Osteocyte (in vitro differentiated cells): ENCODE data around the gene ACO1. TPM values are rescaled to one million over a fixed set of nuclear protein-coding genes. Genes with fewer than 3 reads are reported as not detected.
A peak's percentile ranks its signal among the peaks of the same experiment; 100 is the strongest.
"Not testable (repeated sequence)": the region's sequence is repeated elsewhere in the genome, so short reads cannot be mapped to it uniquely, and the experiment has no call there.

Experiments used
- DNase-seq: peaks from one replicate; pipeline ENCODE4 v3.0.0; 2021; ENCODE audit warnings: mixed read lengths; ENCODE audit not compliant: unreplicated experiment; ENCODE audit errors: extremely low spot score
- H3K27ac Mint-ChIP-seq: one replicate; pipeline ENCODE4 v1.8.0; 2021; ENCODE audit warnings: mild to moderate bottlenecking, mixed read lengths; ENCODE audit not compliant: unreplicated experiment
- H3K27me3 Mint-ChIP-seq: one replicate; pipeline ENCODE4 v1.8.0; 2021; ENCODE audit warnings: mixed read lengths; ENCODE audit not compliant: unreplicated experiment
- H3K36me3 Mint-ChIP-seq: one replicate; pipeline ENCODE4 v1.8.0; 2021; ENCODE audit warnings: mixed read lengths; ENCODE audit not compliant: unreplicated experiment
- H3K4me1 Mint-ChIP-seq: one replicate; pipeline ENCODE4 v1.8.0; 2021; ENCODE audit warnings: mixed read lengths; ENCODE audit not compliant: unreplicated experiment
- H3K4me3 Mint-ChIP-seq: one replicate; pipeline ENCODE4 v1.8.0; 2021; ENCODE audit warnings: mild to moderate bottlenecking, moderate library complexity, mixed read lengths; ENCODE audit not compliant: unreplicated experiment
- H3K9me3 Mint-ChIP-seq: one replicate; pipeline ENCODE4 v1.8.0; 2021; ENCODE audit warnings: mixed read lengths; ENCODE audit not compliant: unreplicated experiment
- CTCF ChIP-seq: fragments of 200-600 bp; sonication (generic); IDR thresholded peaks from 2 replicates; pipeline ENCODE4 v1.5.0; 2021; ENCODE audit warnings: antibody characterized with exemption, mild to moderate bottlenecking, moderate library complexity
- total RNA-seq: library from RNA; stranded (reverse); gene quantifications from 2 replicates; pipeline ENCODE4 v1.2.1, GENCODE V29; 2021

Gene ACO1
- total RNA-seq, 1 donor from 2014 or later: 42.0 TPM

- peak; percentile 56 for TF ChIP-seq CTCF
- no peaks in the 10 kb centered on the region for H3K36me3 Mint-ChIP-seq
- no peak overlapping the region for H3K27ac Mint-ChIP-seq
- peaks cover 43% of the 10 kb centered on the region for H3K27me3 Mint-ChIP-seq
- H3K4me1 Mint-ChIP-seq: no peaks in the 10 kb centered on the region
- no peaks in the 10 kb centered on the region for H3K9me3 Mint-ChIP-seq
- no peak overlapping the region for H3K4me3 Mint-ChIP-seq
- DNase-seq: no peak
Measured at GRCh38 chr9:32350682-32351081, 33.8 kb upstream of the ACO1 start.

- DNase-seq: no peak
- Mint-ChIP-seq H3K9me3 (no peaks in the 10 kb centered on the region), H3K27me3 (peaks cover 45% of the 10 kb centered on the region), H3K4me1 (no peaks in the 10 kb centered on the region), H3K27ac (no peak overlapping the region), H3K36me3 (no peaks in the 10 kb centered on the region), H3K4me3 (no peak overlapping the region)
- peak; percentile 11 for TF ChIP-seq CTCF
Measured at GRCh38 chr9:32351845-32352244, 32.6 kb upstream of the ACO1 start.

- H3K36me3 Mint-ChIP-seq, DNase-seq, H3K4me1 Mint-ChIP-seq, H3K4me3 Mint-ChIP-seq, H3K27ac Mint-ChIP-seq, H3K9me3 Mint-ChIP-seq: not testable (repeated sequence)
- peaks cover 41% of the 10 kb centered on the region for H3K27me3 Mint-ChIP-seq
Measured at GRCh38 chr9:32353476-32353875, 31.0 kb upstream of the ACO1 start.

GRCh38 chr9:32359452-32359851 is 25.0 kb upstream of the ACO1 start:
- no peaks in the 10 kb centered on the region for H3K4me1 Mint-ChIP-seq
- DNase-seq: no peak
- H3K4me3 Mint-ChIP-seq: no peak overlapping the region
- H3K9me3 Mint-ChIP-seq: no peaks in the 10 kb centered on the region
- H3K36me3 Mint-ChIP-seq: no peaks in the 10 kb centered on the region
- no peak for TF ChIP-seq CTCF
- H3K27me3 Mint-ChIP-seq: peaks cover 46% of the 10 kb centered on the region
- no peak overlapping the region for H3K27ac Mint-ChIP-seq

- no peak for TF ChIP-seq CTCF
- Mint-ChIP-seq H3K27me3 (peaks cover 44% of the 10 kb centered on the region), H3K4me3 (no peak overlapping the region), H3K27ac (no peak overlapping the region), H3K36me3 (no peaks in the 10 kb centered on the region), H3K4me1 (no peaks in the 10 kb centered on the region), H3K9me3 (no peaks in the 10 kb centered on the region)
- no peak for DNase-seq
Measured at GRCh38 chr9:32360983-32361673, 23.3 kb upstream of the ACO1 start.
